K562 (cell line): Measurements from ENCODE around the gene DDX23. TPM values are rescaled to one million over a fixed set of nuclear protein-coding genes. Genes with fewer than 3 reads are reported as not detected.

Source experiments
- CHAMP1 ChIP-seq: fragments of 450-650 bp; IDR thresholded peaks from 2 replicates; pipeline ENCODE4 v1.6.1; 2016; ENCODE audit warnings: mild to moderate bottlenecking
- CTCFL ChIP-seq: IDR thresholded peaks from 2 replicates; pipeline ENCODE4 v1.6.1; 2011; ENCODE audit warnings: borderline replicate concordance, low read depth, mild to moderate bottlenecking, moderate library complexity, low read length; ENCODE audit not compliant: insufficient read depth, poor library complexity, severe bottlenecking
- ESRRB ChIP-seq: fragments of 250-450 bp; sonication (Bioruptor Pico); IDR thresholded peaks from 2 replicates; pipeline ENCODE4 v1.5.0; 2020; ENCODE audit warnings: mild to moderate bottlenecking, moderate library complexity, borderline replicate concordance
- KLF16 ChIP-seq: IDR thresholded peaks from 2 replicates; pipeline ENCODE4 v1.6.1; 2016; ENCODE audit warnings: antibody characterized with exemption
- LARP7 ChIP-seq: fragments of 450-650 bp; IDR thresholded peaks from 2 replicates; pipeline ENCODE4 v1.6.1; 2016
- PHF20 ChIP-seq: fragments of 450-650 bp; IDR thresholded peaks from 2 replicates; pipeline ENCODE4 v1.6.1; 2018; ENCODE audit not compliant: partially characterized antibody
- RFX7 ChIP-seq: fragments of 250-450 bp; sonication (Bioruptor Pico); IDR thresholded peaks from 2 replicates; pipeline ENCODE4 v1.5.1; 2021; ENCODE audit warnings: mild to moderate bottlenecking
- SP2 ChIP-seq: IDR thresholded peaks from 2 replicates; pipeline ENCODE4 v1.6.1; 2011; ENCODE audit warnings: mild to moderate bottlenecking, low read depth, low read length, moderate library complexity; ENCODE audit not compliant: poor library complexity, severe bottlenecking; ENCODE audit errors: extremely low read depth
- TAF15 ChIP-seq: fragments of 200-400 bp; formaldehyde crosslinking; IDR thresholded peaks from 2 replicates; pipeline ENCODE4 v1.6.1; 2017; ENCODE audit warnings: mild to moderate bottlenecking, low read depth, low read length, moderate library complexity
- TEAD1 ChIP-seq, 2 experiments: fragments of 450-650 bp in 1 of 2; sonication (generic) in 1 of 2; formaldehyde crosslinking; IDR thresholded peaks; 2 replicates each; pipeline versions ENCODE4 v1.4.0 to v1.8.0; 2020 to 2022; ENCODE audit warnings: mild to moderate bottlenecking in 2 of 2, missing genetic modification reagents in 1 of 2
- ZNF3 ChIP-seq: fragments of 250-450 bp; sonication (Bioruptor Pico); IDR thresholded peaks from 2 replicates; pipeline ENCODE4 v1.5.0; 2021; ENCODE audit warnings: mild to moderate bottlenecking, moderate library complexity
- ZNF347 ChIP-seq: fragments of 450-650 bp; formaldehyde crosslinking; IDR thresholded peaks from 2 replicates; pipeline ENCODE4 v1.4.0; 2020; ENCODE audit warnings: low read depth, mild to moderate bottlenecking, moderate library complexity
- ZNF696 ChIP-seq: fragments of 250-450 bp; sonication (Bioruptor Pico); conservative IDR thresholded peaks from 2 replicates; pipeline ENCODE4 v1.4.0; 2020; ENCODE audit warnings: mild to moderate bottlenecking, moderate library complexity
- ZNF780A ChIP-seq: fragments of 250-450 bp; sonication (Bioruptor Pico); IDR thresholded peaks from 2 replicates; pipeline ENCODE4 v1.5.0; 2021; ENCODE audit warnings: mild to moderate bottlenecking
- ZNF785 ChIP-seq: fragments of 250-450 bp; sonication (Bioruptor Pico); IDR thresholded peaks from 2 replicates; pipeline ENCODE4 v1.4.0; 2020; ENCODE audit warnings: mild to moderate bottlenecking
- polyA plus RNA-seq, 8 experiments: library from polyadenylated mRNA; depleted of rRNA in 4 of 8; stranded (reverse) in 5 of 8; unstranded in 3 of 8; fragments of >200 nt; fragmentation: Nextera tagmentation in 2 of 8; fragmentation: Illumina TruSeq in 1 of 8; extraction: Ambion mirVana in 2 of 8; extraction: Trizol in 1 of 8; gene quantifications; 2 replicates each; pipeline versions ENCODE4 v1.2.1 to v1.2.3, GENCODE V29; 2011 to 2014; ENCODE audit warnings: inconsistent platforms in 1 of 8, missing spikeins in 1 of 8
- total RNA-seq, 7 experiments: library from RNA; depleted of rRNA in 6 of 7; stranded (reverse); fragments of >200 nt in 6 of 7; fragmentation: Illumina TruSeq in 2 of 7; extraction: Trizol in 2 of 7; gene quantifications; 2 replicates each; pipeline versions ENCODE4 v1.2.1 to v1.2.3, GENCODE V29; 2011 to 2021; ENCODE audit warnings: low replicate concordance in 1 of 7
- TF ChIP-seq, protein P1 (sequence below): fragments of 450-650 bp; formaldehyde crosslinking; IDR thresholded peaks from 2 replicates; pipeline ENCODE4 v1.4.0; 2022; ENCODE audit warnings: missing genetic modification characterization
- TF ChIP-seq, protein P2 (sequence below): fragments of 200-800 bp; sonication (Bioruptor generic); IDR thresholded peaks from 2 replicates; pipeline ENCODE4 v1.6.1; 2017; ENCODE audit warnings: missing genetic modification characterization, missing compliant biosample characterization
- TF ChIP-seq, protein P3 (sequence below): fragments of 450-650 bp; formaldehyde crosslinking; conservative IDR thresholded peaks from 2 replicates; pipeline ENCODE4 v1.4.0; 2022; ENCODE audit warnings: mild to moderate bottlenecking, missing genetic modification characterization

DDX23 gene
- total and polyA plus RNA-seq, 9 of the 15 experiments (the other 6 are each of a cell fraction or from before 2014, with no cell fraction given), result 32.4 to 138 (median 104) TPM

DNA sequence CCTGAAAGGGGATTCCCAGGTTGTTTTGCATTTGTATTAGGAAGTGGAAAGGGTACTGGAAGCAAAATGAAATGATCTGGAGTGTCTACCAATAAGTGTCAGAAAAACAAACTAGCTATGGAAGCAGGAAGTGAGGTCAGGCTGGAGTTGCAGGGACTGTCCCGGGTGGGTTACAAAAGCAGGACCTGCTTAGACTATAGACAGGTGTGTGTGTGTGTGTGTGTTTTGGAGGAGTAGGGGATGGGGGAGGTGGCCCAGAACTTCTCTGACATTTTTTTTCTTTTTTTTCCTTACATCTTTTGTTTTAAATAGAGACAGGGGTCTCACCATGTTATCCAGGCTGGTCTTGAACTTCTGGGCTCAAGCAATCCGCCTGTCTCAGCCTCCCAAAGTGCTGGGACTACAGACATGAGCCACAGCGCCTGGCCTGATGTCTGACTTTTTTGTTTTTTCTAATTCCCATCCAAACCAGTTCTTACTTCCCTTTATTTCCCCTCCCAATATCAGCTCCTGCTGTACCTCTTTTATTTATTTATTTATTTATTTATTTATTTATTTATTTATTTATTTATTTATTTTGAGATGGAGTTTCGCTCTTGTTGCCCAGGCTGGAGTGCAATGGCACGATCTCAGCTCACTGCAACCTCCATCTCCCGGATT is 14.2 kb upstream of the DDX23 start (continued):
- TF ChIP-seq ZNF347 (CRISPR knock-in tag) (no peak), ZNF785 (CRISPR knock-in tag) (no peak), SP2 (no peak), TAF15 (no peak), ESRRB (no peak), CHAMP1 (no peak), TEAD1 (CRISPR knock-in tag; IDR thresholded peaks at IDR 0.05) (no peak), KLF16 (0 out of 2 replicates have a peak, but pooled peaks have one; percentile 10), LARP7 (no peak), PHF20 (peak; percentile 21), ZNF696 (CRISPR knock-in tag) (no peak), ZNF780A (CRISPR knock-in tag) (no peak), CTCFL (no peak), RFX7 (CRISPR knock-in tag) (no peak), ZNF3 (CRISPR knock-in tag) (no peak)
- TF ChIP-seq, protein P1, sequence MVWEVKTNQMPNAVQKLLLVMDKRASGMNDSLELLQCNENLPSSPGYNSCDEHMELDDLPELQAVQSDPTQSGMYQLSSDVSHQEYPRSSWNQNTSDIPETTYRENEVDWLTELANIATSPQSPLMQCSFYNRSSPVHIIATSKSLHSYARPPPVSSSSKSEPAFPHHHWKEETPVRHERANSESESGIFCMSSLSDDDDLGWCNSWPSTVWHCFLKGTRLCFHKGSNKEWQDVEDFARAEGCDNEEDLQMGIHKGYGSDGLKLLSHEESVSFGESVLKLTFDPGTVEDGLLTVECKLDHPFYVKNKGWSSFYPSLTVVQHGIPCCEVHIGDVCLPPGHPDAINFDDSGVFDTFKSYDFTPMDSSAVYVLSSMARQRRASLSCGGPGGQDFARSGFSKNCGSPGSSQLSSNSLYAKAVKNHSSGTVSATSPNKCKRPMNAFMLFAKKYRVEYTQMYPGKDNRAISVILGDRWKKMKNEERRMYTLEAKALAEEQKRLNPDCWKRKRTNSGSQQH, result no peak
- TF ChIP-seq, protein P2, sequence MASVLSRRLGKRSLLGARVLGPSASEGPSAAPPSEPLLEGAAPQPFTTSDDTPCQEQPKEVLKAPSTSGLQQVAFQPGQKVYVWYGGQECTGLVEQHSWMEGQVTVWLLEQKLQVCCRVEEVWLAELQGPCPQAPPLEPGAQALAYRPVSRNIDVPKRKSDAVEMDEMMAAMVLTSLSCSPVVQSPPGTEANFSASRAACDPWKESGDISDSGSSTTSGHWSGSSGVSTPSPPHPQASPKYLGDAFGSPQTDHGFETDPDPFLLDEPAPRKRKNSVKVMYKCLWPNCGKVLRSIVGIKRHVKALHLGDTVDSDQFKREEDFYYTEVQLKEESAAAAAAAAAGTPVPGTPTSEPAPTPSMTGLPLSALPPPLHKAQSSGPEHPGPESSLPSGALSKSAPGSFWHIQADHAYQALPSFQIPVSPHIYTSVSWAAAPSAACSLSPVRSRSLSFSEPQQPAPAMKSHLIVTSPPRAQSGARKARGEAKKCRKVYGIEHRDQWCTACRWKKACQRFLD (CRISPR knock-in tag), result 0 out of 2 replicates have a peak, but pooled peaks have one; percentile 26
- TF ChIP-seq, protein P3, sequence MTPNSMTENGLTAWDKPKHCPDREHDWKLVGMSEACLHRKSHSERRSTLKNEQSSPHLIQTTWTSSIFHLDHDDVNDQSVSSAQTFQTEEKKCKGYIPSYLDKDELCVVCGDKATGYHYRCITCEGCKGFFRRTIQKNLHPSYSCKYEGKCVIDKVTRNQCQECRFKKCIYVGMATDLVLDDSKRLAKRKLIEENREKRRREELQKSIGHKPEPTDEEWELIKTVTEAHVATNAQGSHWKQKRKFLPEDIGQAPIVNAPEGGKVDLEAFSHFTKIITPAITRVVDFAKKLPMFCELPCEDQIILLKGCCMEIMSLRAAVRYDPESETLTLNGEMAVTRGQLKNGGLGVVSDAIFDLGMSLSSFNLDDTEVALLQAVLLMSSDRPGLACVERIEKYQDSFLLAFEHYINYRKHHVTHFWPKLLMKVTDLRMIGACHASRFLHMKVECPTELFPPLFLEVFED (CRISPR knock-in tag), result 0 out of 2 replicates have a peak, but pooled peaks have one; percentile 16
